Measurements from ENCODE around the gene FUT1. TPM values are rescaled to one million over a fixed set of nuclear protein-coding genes. Genes with fewer than 3 reads are reported as not detected.

FUT1 gene
- total RNA-seq, 1 donor: under 0.01 TPM

GRCh38 chr19:48755084-48755641, 2.7 kb upstream of the FUT1 start, which contains the start of gene FGF21:
Gene FGF21 (plus strand): TSS chr19:48755524. CDS start chr19:48756237, 713 bp downstream.
- no peak for DNase-seq (ENCODE audit: low read depth)
- no peak for TF ChIP-seq CTCF (IDR thresholded peaks at IDR 0.05; ENCODE audit: insufficient read depth, low read depth, low read length)
- H3K4me3 ChIP-seq (ENCODE audit: low read depth, low read length): no peak within 1 kb of the TSS

GRCh38 chr19:48751845-48752495, 471 bp downstream of the FUT1 start:
- no peak for DNase-seq (ENCODE audit: low read depth)
- TF ChIP-seq CTCF (IDR thresholded peaks at IDR 0.05; ENCODE audit: insufficient read depth, low read depth, low read length): no peak
- peak overlapping the region; percentile 52 for H3K4me3 ChIP-seq (ENCODE audit: low read depth, low read length)

DNA sequence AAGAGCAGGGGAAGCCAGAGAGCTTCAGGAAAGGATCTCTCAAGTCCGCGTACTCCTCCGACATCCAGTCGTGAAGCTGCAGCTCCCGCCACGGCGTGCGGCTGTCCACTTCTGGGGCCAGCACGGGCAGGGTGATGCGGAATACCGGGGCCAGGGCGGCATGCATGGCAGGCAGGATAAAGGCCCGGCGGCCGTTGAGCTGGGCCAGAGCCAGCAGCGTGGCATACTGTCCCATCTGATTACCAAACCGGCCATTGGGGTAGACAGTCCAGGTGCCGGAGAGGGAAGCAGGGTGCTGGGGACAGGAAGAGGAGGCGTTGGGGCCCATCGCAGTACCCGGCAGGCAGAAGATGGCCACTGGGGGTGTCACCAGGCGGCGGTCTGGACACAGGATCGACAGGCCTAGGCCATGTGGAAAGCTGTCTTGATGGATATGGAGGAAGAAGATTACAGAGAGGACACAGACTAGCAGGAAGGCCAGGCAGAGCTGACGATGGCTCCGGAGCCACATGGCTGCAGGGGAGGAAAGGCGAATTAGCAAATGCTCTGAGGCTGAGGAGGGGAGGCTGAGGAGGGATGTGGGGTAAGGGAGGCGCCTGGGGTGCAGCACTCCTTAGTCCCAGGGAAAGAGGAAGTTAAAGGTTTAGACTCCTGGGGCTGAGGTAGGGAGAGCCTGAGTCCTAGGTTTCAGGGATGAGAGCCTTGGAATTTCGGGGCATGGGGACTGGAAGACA, 1.5 kb downstream of the FUT1 start:
- no peak for TF ChIP-seq CTCF (IDR thresholded peaks at IDR 0.05; ENCODE audit: insufficient read depth, low read depth, low read length)
- no peak overlapping the region for H3K4me3 ChIP-seq (ENCODE audit: low read depth, low read length)
- no peak for DNase-seq (ENCODE audit: low read depth)

- no peak for DNase-seq (ENCODE audit: low read depth)
- TF ChIP-seq CTCF (IDR thresholded peaks at IDR 0.05; ENCODE audit: insufficient read depth, low read depth, low read length): no peak
- H3K4me3 ChIP-seq (ENCODE audit: low read depth, low read length): no peak overlapping the region
These were observed 2.1 kb downstream of the FUT1 start for GRCh38 chr19:48750351-48750750.

- no peak for DNase-seq (ENCODE audit: low read depth)
- no peak for TF ChIP-seq CTCF (IDR thresholded peaks at IDR 0.05; ENCODE audit: insufficient read depth, low read depth, low read length)
- H3K4me3 ChIP-seq (ENCODE audit: low read depth, low read length): no peak overlapping the region
These were observed 2.8 kb downstream of the FUT1 start for GRCh38 chr19:48749571-48750198.

- TF ChIP-seq CTCF (IDR thresholded peaks at IDR 0.05; ENCODE audit: insufficient read depth, low read depth, low read length): no peak
- peak; percentile 91 for DNase-seq (ENCODE audit: low read depth)
- peak within 1 kb of the TSS; percentile 77 for H3K4me3 ChIP-seq (ENCODE audit: low read depth, low read length)
These were observed 5.5 kb downstream of the FUT1 start, which contains the start of gene IZUMO1 for GRCh38 chr19:48746738-48747575. Gene IZUMO1 (minus strand): TSS chr19:48746909. CDS start chr19:48745859, 1,050 bp downstream.

Measured in fibroblast of villous mesenchyme (primary cell).